IMR-90 (cell line): Measurements from ENCODE around the gene CRTAC1.

Source experiments
- CEBPB ChIP-seq: IDR thresholded peaks from 2 replicates; pipeline ENCODE4 v1.6.1; 2012; ENCODE audit warnings: low read depth, low read length, improper control_type of control experiment
- CTCF ChIP-seq: conservative IDR thresholded peaks from 2 replicates; pipeline ENCODE4 v1.5.1; 2012; ENCODE audit warnings: mild to moderate bottlenecking, low read depth, low read length, improper control_type of control experiment
- MXI1 ChIP-seq: IDR thresholded peaks from 2 replicates; pipeline ENCODE4 v1.6.1; 2012; ENCODE audit warnings: low read depth, mild to moderate bottlenecking, low read length, moderate library complexity, borderline replicate concordance
- POLR2A ChIP-seq: IDR thresholded peaks from 2 replicates; pipeline ENCODE4 v1.6.1; 2012; ENCODE audit warnings: mild to moderate bottlenecking, low read depth, low read length
- RFX5 ChIP-seq: IDR thresholded peaks from 2 replicates; pipeline ENCODE4 v1.8.0; 2012; ENCODE audit warnings: low read depth, mild to moderate bottlenecking, low read length, moderate library complexity
- USF2 ChIP-seq: fragments of 150-350 bp; IDR thresholded peaks from 2 replicates; pipeline ENCODE4 v1.6.1; 2017; ENCODE audit warnings: mild to moderate bottlenecking, antibody characterized with exemption, low read length, low read depth

GRCh38 chr10:97896756-97897358 lies 133.6 kb downstream of the CRTAC1 start:
- no peak for TF ChIP-seq POLR2A
- TF ChIP-seq CTCF, result no peak
- no peak for TF ChIP-seq CEBPB
- TF ChIP-seq RFX5, result no peak
- TF ChIP-seq MXI1, result no peak
- no peak for TF ChIP-seq USF2
